GM23338 (cell line): ENCODE measurements around the gene CGB2. TPM values are rescaled to one million over a fixed set of nuclear protein-coding genes. Genes with fewer than 3 reads are reported as not detected.
A peak's percentile ranks its signal among the peaks of the same experiment; 100 is the strongest.

Experiments
- ATAC-seq: fragments of 200-7000 bp; cut with Tn5 transposase; 3 replicates; pipeline ENCODE4 v1.9.1; 2020
- DNase-seq: peaks from one replicate; pipeline ENCODE4 v3.0.0-alpha.2; 2015; ENCODE audit warnings: low spot score
- H2AFZ ChIP-seq: fragments of 200-600 bp; sonication (generic); 2 replicates; pipeline ENCODE4 v1.8.0; 2016; ENCODE audit warnings: antibody characterized with exemption, mild to moderate bottlenecking, moderate library complexity
- H3F3A ChIP-seq: fragments of 200-600 bp; sonication (generic); replicated peaks from 2 replicates; pipeline ENCODE4 v1.8.0; 2017; ENCODE audit warnings: antibody characterized with exemption, mixed run types, low read depth
- H3K27ac ChIP-seq: fragments of 200-600 bp; sonication (generic); 2 replicates; pipeline ENCODE4 v1.6.1; 2016; ENCODE audit warnings: low read depth
- H3K27me3 ChIP-seq: fragments of 200-600 bp; sonication (generic); 2 replicates; pipeline ENCODE4 v1.8.0; 2016; ENCODE audit warnings: mild to moderate bottlenecking, mixed run types, moderate library complexity; ENCODE audit not compliant: insufficient read depth
- H3K36me3 ChIP-seq: fragments of 200-600 bp; sonication (generic); 2 replicates; pipeline ENCODE4 v1.8.0; 2016; ENCODE audit warnings: mild to moderate bottlenecking; ENCODE audit not compliant: insufficient read depth
- H3K4me1 ChIP-seq: fragments of 200-600 bp; sonication (generic); 2 replicates; pipeline ENCODE4 v1.8.0; 2016; ENCODE audit warnings: mild to moderate bottlenecking, moderate library complexity; ENCODE audit not compliant: insufficient read depth
- H3K4me2 ChIP-seq: fragments of 200-600 bp; sonication (generic); 2 replicates; pipeline ENCODE4 v1.7.1; 2017; ENCODE audit warnings: mixed run types
- H3K4me3 ChIP-seq: fragments of 200-600 bp; sonication (generic); 2 replicates; pipeline ENCODE4 v1.6.1; 2016; ENCODE audit warnings: mixed run types
- H3K79me2 ChIP-seq: fragments of 200-600 bp; sonication (generic); replicated peaks from 2 replicates; pipeline ENCODE4 v1.8.0; 2017; ENCODE audit warnings: mild to moderate bottlenecking; ENCODE audit not compliant: insufficient read depth
- H3K9me2 ChIP-seq: fragments of 200-600 bp; sonication (generic); 2 replicates; pipeline ENCODE4 v1.8.0; 2017; ENCODE audit not compliant: insufficient read depth
- H4K20me1 ChIP-seq: fragments of 200-600 bp; sonication (generic); replicated peaks from 2 replicates; pipeline ENCODE4 v1.8.0; 2017; ENCODE audit warnings: mild to moderate bottlenecking; ENCODE audit not compliant: insufficient read depth
- H3K27ac Mint-ChIP-seq: 2 replicates; pipeline ENCODE4 v1.8.0; 2020; ENCODE audit warnings: inconsistent platforms, mild to moderate bottlenecking, moderate library complexity, mixed read lengths
- H3K27me3 Mint-ChIP-seq: 3 replicates; pipeline ENCODE4 v1.8.0; 2022; ENCODE audit warnings: low read depth, mild to moderate bottlenecking, moderate library complexity, mixed read lengths, inconsistent platforms; ENCODE audit not compliant: insufficient read depth, poor library complexity
- H3K36me3 Mint-ChIP-seq: 3 replicates; pipeline ENCODE4 v1.8.0; 2021; ENCODE audit warnings: low read depth, mild to moderate bottlenecking, inconsistent platforms, moderate library complexity, mixed read lengths
- H3K4me1 Mint-ChIP-seq: 3 replicates; pipeline ENCODE4 v1.8.0; 2020; ENCODE audit warnings: mild to moderate bottlenecking, inconsistent platforms, mixed read lengths
- H3K4me3 Mint-ChIP-seq: 3 replicates; pipeline ENCODE4 v1.8.0; 2021; ENCODE audit warnings: moderate library complexity, mild to moderate bottlenecking, inconsistent platforms, mixed read lengths
- H3K9me3 Mint-ChIP-seq: 3 replicates; pipeline ENCODE4 v1.8.0; 2020; ENCODE audit warnings: moderate library complexity, mild to moderate bottlenecking, inconsistent platforms, mixed read lengths
- ETS1 ChIP-seq: IDR thresholded peaks from 2 replicates; pipeline ENCODE4 v1.6.1; 2016; ENCODE audit warnings: antibody characterized with exemption
- EZH2phosphoT487 ChIP-seq: fragments of 200-600 bp; sonication (generic); IDR thresholded peaks from one replicate; pipeline ENCODE4 v1.8.1; 2018; ENCODE audit warnings: antibody characterized with exemption; ENCODE audit not compliant: unreplicated experiment
- NANOG ChIP-seq: IDR thresholded peaks from 2 replicates; pipeline ENCODE4 v1.6.1; 2016; ENCODE audit warnings: antibody characterized with exemption, borderline replicate concordance
- REST ChIP-seq: IDR thresholded peaks from one replicate; pipeline ENCODE4 v1.6.1; 2018; ENCODE audit warnings: antibody characterized with exemption; ENCODE audit not compliant: unreplicated experiment
- ZNF462 ChIP-seq: fragments of 250-450 bp; sonication (Bioruptor Pico); IDR thresholded peaks from 2 replicates; pipeline ENCODE4 v1.5.0; 2020; ENCODE audit warnings: mild to moderate bottlenecking, moderate library complexity
- polyA plus RNA-seq: library from polyadenylated mRNA; unstranded; fragments of >200 nt; fragmentation: Nextera tagmentation; extraction: Ambion mirVana; gene quantifications from 2 replicates; pipeline ENCODE4 v1.2.1, GENCODE V29; 2016
- total RNA-seq: library from RNA; depleted of rRNA; stranded (reverse); fragments of >200 nt; shearing (Covaris generic); gene quantifications from 2 replicates; pipeline ENCODE4 v1.2.3, GENCODE V29; 2014

The CGB2 gene
- total and polyA plus RNA-seq, 2 experiments from 2014 or later: 0.57 TPM; not detected in 1

GRCh38 chr19:49069026-49069425, 37.3 kb downstream of the CGB2 start (continued):
- TF ChIP-seq ZNF462 (CRISPR knock-in tag): no peak

GRCh38 chr19:49070416-49070815, 38.7 kb downstream of the CGB2 start:
- no peak overlapping the region for H3K4me3 ChIP-seq
- peaks cover 88% of the 10 kb centered on the region for H3K27me3 ChIP-seq
- H3K27ac ChIP-seq: no peak overlapping the region
- peaks cover 29% of the 10 kb centered on the region for H3K9me3 Mint-ChIP-seq
- H3K27me3 Mint-ChIP-seq: peaks cover 75% of the 10 kb centered on the region
- no peaks in the 10 kb centered on the region for H3F3A ChIP-seq
- no peak for ATAC-seq
- H3K79me2 ChIP-seq: no peaks in the 10 kb centered on the region
- peaks cover 21% of the 10 kb centered on the region for H3K4me1 ChIP-seq
- no peak for DNase-seq
- peaks cover 10% of the 10 kb centered on the region for H3K36me3 Mint-ChIP-seq
- H2AFZ ChIP-seq: no peak overlapping the region
- H3K27ac Mint-ChIP-seq: no peak overlapping the region
- H4K20me1 ChIP-seq: no peaks in the 10 kb centered on the region; the same call in 1 of the 2 replicates
- H3K9me2 ChIP-seq: 0 out of 2 replicates have a peak, but pooled peaks cover 6% of the 10 kb centered on the region
- H3K4me2 ChIP-seq: no peak overlapping the region
- peaks cover 34% of the 10 kb centered on the region for H3K4me1 Mint-ChIP-seq
- peak overlapping the region; percentile 21; the same call in 1 of the 3 replicates for H3K4me3 Mint-ChIP-seq
- no peaks in the 10 kb centered on the region for H3K36me3 ChIP-seq
- no peak for TF ChIP-seq NANOG
- TF ChIP-seq REST: no peak
- TF ChIP-seq ETS1: no peak
- no peak for TF ChIP-seq EZH2phosphoT487
